Upper lobe of left lung (tissue), 6 donors: Measurements from ENCODE around the gene ABCG1. TPM values are rescaled to one million over a fixed set of nuclear protein-coding genes. Genes with fewer than 3 reads are reported as not detected.

Experiments used
- ATAC-seq, 2 donors: fragments of 200-7000 bp; cut with Tn5 transposase; one replicate each; pipeline ENCODE4 v1.9.1; 2022; ENCODE audit warnings: mild to moderate bottlenecking in 2 of 2, moderate library complexity in 2 of 2; ENCODE audit not compliant: low FRiP score in 2 of 2
- DNase-seq, 2 donors: peaks; one replicate each; pipeline ENCODE4 v3.0.0-alpha.2; 2019 to 2020
- H3K27ac ChIP-seq, 4 donors: fragments of 200-600 bp; sonication (generic); one replicate each; pipeline ENCODE4 v1.5.1; 2016 to 2019
- H3K27me3 ChIP-seq, 4 donors: fragments of 200-600 bp; sonication (generic); one replicate each; pipeline ENCODE4 v1.5.1; 2017 to 2019
- H3K36me3 ChIP-seq, 4 donors: fragments of 200-600 bp; sonication (generic); one replicate each; pipeline ENCODE4 v1.5.1; 2016 to 2019
- H3K4me1 ChIP-seq, 4 donors: fragments of 200-600 bp; sonication (generic); one replicate each; pipeline ENCODE4 v1.5.1; 2018 to 2019
- H3K4me3 ChIP-seq, 4 donors: fragments of 200-600 bp; sonication (generic); one replicate each; pipeline ENCODE4 v1.5.1; 2017 to 2019; ENCODE audit warnings: mild to moderate bottlenecking in 2 of 4, moderate library complexity in 1 of 4
- H3K9me3 ChIP-seq, 4 donors: fragments of 200-600 bp; sonication (generic); one replicate each; pipeline ENCODE4 v1.5.1; 2018 to 2019
- CTCF ChIP-seq, 6 experiments: fragments of 450-650 bp in 4 of 6; fragments of 200-600 bp in 2 of 6; sonication (generic) in 2 of 6; IDR thresholded peaks; one replicate each; pipeline ENCODE4 v1.5.1; 2016 to 2019; ENCODE audit warnings: antibody characterized with exemption in 6 of 6
- EP300 ChIP-seq, 4 donors: sonication (generic); formaldehyde crosslinking; IDR thresholded peaks; one replicate each; pipeline ENCODE4 v1.5.1; 2017; ENCODE audit warnings: antibody characterized with exemption in 4 of 4, control low read depth in 2 of 4
- POLR2A ChIP-seq, 4 donors: fragments of 450-650 bp; IDR thresholded peaks; one replicate each; pipeline ENCODE4 v1.5.1; 2016 to 2017; ENCODE audit warnings: antibody characterized with exemption in 4 of 4, mild to moderate bottlenecking in 2 of 4
- POLR2AphosphoS5 ChIP-seq, 2 donors: sonication (generic); formaldehyde crosslinking; IDR thresholded peaks; one replicate each; pipeline ENCODE4 v1.5.1; 2017; ENCODE audit warnings: antibody characterized with exemption in 2 of 2
- WGBS, 2 donors: methylation state at CpG; one replicate each; pipeline ENCODE4 v1.1.5; 2017 to 2018; 5-methylcytosine and 5-hydroxymethylcytosine counted together
- total RNA-seq, 6 donors: library from RNA; depleted of rRNA in 4 of 6; stranded (reverse); fragments of >200 nt in 4 of 6; gene quantifications; one replicate each; pipeline versions ENCODE4 v1.1.0 to v1.2.1, GENCODE V29; 2016 to 2021
- donor health status: DM: no; HTN: no; CAD: no; lungs with moderate emphysema.
- donor health status: DM: no; HTN: yes; CAD: no; lungs with severe emphysema.

ABCG1 gene
- total RNA-seq, 6 donors from 2014 or later = 56.7 to 130 (median 79.8) TPM

GRCh38 chr21:42279888-42280287, 60.9 kb downstream of the ABCG1 start:
- ATAC-seq (no peak), DNase-seq (no peak)
- Histone ChIP-seq H3K9me3 (no peaks in the 10 kb centered on the region), H3K27ac (no peak overlapping the region), H3K27me3 (no peaks in the 10 kb centered on the region), H3K36me3 (peaks cover 0 to 75% (median 34%) of the 10 kb centered on the region in 4 donors), H3K4me3 (no peak overlapping the region), H3K4me1 (no peaks in the 10 kb centered on the region)
- TF ChIP-seq POLR2AphosphoS5 (IDR thresholded peaks at IDR 0.05) = no peak
- no peak for TF ChIP-seq EP300 (IDR thresholded peaks at IDR 0.05)
- TF ChIP-seq POLR2A (IDR thresholded peaks at IDR 0.05) = no peak
- no peak for TF ChIP-seq CTCF (IDR thresholded peaks at IDR 0.05)
- 92 to 97% methylated on average over 8 to 10 of the region's 11 CpGs for WGBS, 2 donors

GRCh38 chr21:42280356-42281180, 61.6 kb downstream of the ABCG1 start:
- Histone ChIP-seq H3K27ac (no peak overlapping the region), H3K4me3 (no peak overlapping the region), H3K36me3 (peaks cover 0 to 75% (median 30%) of the 10 kb centered on the region in 4 donors), H3K9me3 (no peaks in the 10 kb centered on the region), H3K27me3 (no peaks in the 10 kb centered on the region), H3K4me1 (no peaks in the 10 kb centered on the region)
- TF ChIP-seq EP300 (IDR thresholded peaks at IDR 0.05) = no peak
- TF ChIP-seq POLR2A (IDR thresholded peaks at IDR 0.05) = no peak
- TF ChIP-seq POLR2AphosphoS5 (IDR thresholded peaks at IDR 0.05) = no peak
- no peak for TF ChIP-seq CTCF (IDR thresholded peaks at IDR 0.05)
- DNase-seq = no peak
- ATAC-seq = no peak
- WGBS, 2 donors = 88 to 94% methylated on average over 17 to 22 of the region's 22 CpGs

- H3K27me3 ChIP-seq = no peaks in the 10 kb centered on the region
- no peak overlapping the region for H3K4me3 ChIP-seq
- peaks cover 0 to 76% (median 30%) of the 10 kb centered on the region in 4 donors for H3K36me3 ChIP-seq
- ATAC-seq (no peak), DNase-seq (no peak)
- H3K9me3 ChIP-seq = no peaks in the 10 kb centered on the region
- TF ChIP-seq CTCF (IDR thresholded peaks at IDR 0.05) = no peak
- TF ChIP-seq POLR2A (IDR thresholded peaks at IDR 0.05) = no peak
- TF ChIP-seq EP300 (IDR thresholded peaks at IDR 0.05) = no peak
- no peak for TF ChIP-seq POLR2AphosphoS5 (IDR thresholded peaks at IDR 0.05)
- H3K27ac ChIP-seq = no peak overlapping the region
- H3K4me1 ChIP-seq = no peaks in the 10 kb centered on the region
- WGBS, 2 donors = 97 to 100% methylated on average over 3 to 12 of the region's 12 CpGs
Observed at GRCh38 chr21:42281181-42281680, 62.3 kb downstream of the ABCG1 start.

- DNase-seq = no peak
- 96 to 97% methylated on average over 6 to 18 of the region's 18 CpGs for WGBS, 2 donors
- no peak for TF ChIP-seq CTCF (IDR thresholded peaks at IDR 0.05)
- no peak for TF ChIP-seq POLR2AphosphoS5 (IDR thresholded peaks at IDR 0.05)
- Histone ChIP-seq H3K27ac (no peak overlapping the region), H3K9me3 (no peaks in the 10 kb centered on the region), H3K4me1 (no peaks in the 10 kb centered on the region), H3K36me3 (peaks cover 0 to 76% (median 30%) of the 10 kb centered on the region in 4 donors), H3K27me3 (no peaks in the 10 kb centered on the region), H3K4me3 (no peak overlapping the region)
- ATAC-seq = peak in 1 of 2 donors; percentile 17
Observed at GRCh38 chr21:42282021-42282420, 63.1 kb downstream of the ABCG1 start.
